HEK293 (cell line): ENCODE results near the gene MYZAP.

Experiments used
- CTCF ChIA-PET: fragments of 350-600 bp; formaldehyde crosslinking; extraction: SDS; loops from one replicate; lab custom pipeline; 2021; ENCODE audit warnings: antibody characterized with exemption; lab: Yijun Ruan, JAX
- POLR2A ChIA-PET: fragments of 300-600 bp; formaldehyde crosslinking; extraction: SDS; loops from one replicate; lab custom pipeline; 2020; ENCODE audit warnings: antibody characterized with exemption, inconsistent platforms; lab: Yijun Ruan, JAX
- H3K27ac ChIP-seq: fragments of 200-500 bp; sonication (Bioruptor generic); 2 replicates; pipeline ENCODE4 v1.5.1; 2014; ENCODE audit warnings: low read depth, low read length, control low read depth, inconsistent platforms; ENCODE audit errors: extremely low read depth
- H3K36me3 ChIP-seq, 2 experiments: fragments of 200-500 bp in 1 of 2; sonication (Bioruptor generic) in 1 of 2; 1 replicate in 1 of 2; 2 replicates in 1 of 2; pipeline ENCODE4 v1.5.1; 2014 to 2017; ENCODE audit warnings: inconsistent platforms in 2 of 2, low read length in 2 of 2; ENCODE audit not compliant: control insufficient read depth in 2 of 2, insufficient read depth in 1 of 2
- H3K4me1 ChIP-seq: fragments of 200-500 bp; sonication (Bioruptor generic); 2 replicates; pipeline ENCODE4 v1.5.1; 2014; ENCODE audit warnings: mild to moderate bottlenecking, low read length, inconsistent platforms; ENCODE audit not compliant: control insufficient read depth, insufficient read depth
- H3K4me3 ChIP-seq: 2 replicates; pipeline ENCODE4 v1.5.1; 2011; ENCODE audit warnings: low read depth, mild to moderate bottlenecking, control low read depth, low read length, moderate library complexity
- H3K9me3 ChIP-seq: fragments of 200-500 bp; sonication (Bioruptor generic); 2 replicates; pipeline ENCODE4 v1.5.1; 2014; ENCODE audit warnings: low read depth, low read length, inconsistent platforms; ENCODE audit not compliant: control insufficient read depth, insufficient read depth
- BCL11A ChIP-seq: fragments of 450-650 bp; formaldehyde crosslinking; IDR thresholded peaks from 2 replicates; pipeline ENCODE4 v1.5.1; 2016; ENCODE audit warnings: low read depth, missing biosample characterization, missing genetic modification characterization
- BCL6B ChIP-seq: fragments of 450-650 bp; formaldehyde crosslinking; IDR thresholded peaks from 2 replicates; pipeline ENCODE4 v1.5.1; 2017; ENCODE audit warnings: missing biosample characterization, missing genetic modification characterization
- IKZF3 ChIP-seq: fragments of 450-650 bp; IDR thresholded peaks from 2 replicates; pipeline ENCODE4 v1.5.0; 2018; ENCODE audit warnings: missing biosample characterization, mild to moderate bottlenecking, missing genetic modification characterization, moderate library complexity
- PATZ1 ChIP-seq: fragments of 450-650 bp; formaldehyde crosslinking; IDR thresholded peaks from 2 replicates; pipeline ENCODE4 v1.5.1; 2016; ENCODE audit warnings: missing biosample characterization, missing genetic modification characterization
- PRDM1 ChIP-seq: fragments of 450-650 bp; formaldehyde crosslinking; IDR thresholded peaks from 2 replicates; pipeline ENCODE4; 2016; ENCODE audit warnings: missing biosample characterization, missing genetic modification characterization
- YY1 ChIP-seq: fragments of 450-650 bp; formaldehyde crosslinking; IDR thresholded peaks from 2 replicates; pipeline ENCODE4 v1.5.1; 2018; ENCODE audit warnings: missing biosample characterization, missing genetic modification characterization
- ZBTB26 ChIP-seq: fragments of 450-650 bp; formaldehyde crosslinking; optimal IDR thresholded peaks from 2 replicates; pipeline ENCODE3; 2016; ENCODE audit warnings: missing biosample characterization, mild to moderate bottlenecking, missing genetic modification characterization
- ZBTB48 ChIP-seq: fragments of 450-650 bp; formaldehyde crosslinking; IDR thresholded peaks from 2 replicates; pipeline ENCODE4 v1.5.1; 2016; ENCODE audit warnings: missing biosample characterization, missing genetic modification characterization
- ZBTB49 ChIP-seq: fragments of 450-650 bp; formaldehyde crosslinking; IDR thresholded peaks from 2 replicates; pipeline ENCODE4 v1.5.1; 2016; ENCODE audit warnings: missing biosample characterization, missing genetic modification characterization, low read depth
- ZBTB8A ChIP-seq: fragments of 450-650 bp; formaldehyde crosslinking; IDR thresholded peaks from 2 replicates; pipeline ENCODE4 v1.5.1; 2016; ENCODE audit warnings: missing biosample characterization, missing genetic modification characterization
- ZFP3 ChIP-seq: fragments of 450-650 bp; formaldehyde crosslinking; IDR thresholded peaks from 2 replicates; pipeline ENCODE4 v1.5.1; 2016; ENCODE audit warnings: low read depth, missing biosample characterization, missing genetic modification characterization
- ZNF184 ChIP-seq: fragments of 450-650 bp; IDR thresholded peaks from 2 replicates; pipeline ENCODE4 v1.5.1; 2018; ENCODE audit warnings: missing biosample characterization, mild to moderate bottlenecking, missing genetic modification characterization
- ZNF19 ChIP-seq: fragments of 450-650 bp; formaldehyde crosslinking; IDR thresholded peaks from 2 replicates; pipeline ENCODE4; 2016; ENCODE audit warnings: missing biosample characterization, missing genetic modification characterization, low read depth
- ZNF292 ChIP-seq: fragments of 450-650 bp; formaldehyde crosslinking; IDR thresholded peaks from 2 replicates; pipeline ENCODE4 v1.5.1; 2016; ENCODE audit warnings: low read depth, missing biosample characterization, missing genetic modification characterization, borderline replicate concordance
- ZNF335 ChIP-seq: fragments of 450-650 bp; formaldehyde crosslinking; conservative IDR thresholded peaks from 2 replicates; pipeline ENCODE4 v1.5.1; 2016; ENCODE audit warnings: missing biosample characterization, missing genetic modification characterization
- ZNF37A ChIP-seq: fragments of 450-650 bp; IDR thresholded peaks from 2 replicates; pipeline ENCODE4 v1.5.1; 2018; ENCODE audit warnings: missing biosample characterization, missing genetic modification characterization
- ZNF521 ChIP-seq: fragments of 450-650 bp; formaldehyde crosslinking; IDR thresholded peaks from 2 replicates; pipeline ENCODE4 v1.5.1; 2017; ENCODE audit warnings: missing biosample characterization, mild to moderate bottlenecking, missing genetic modification characterization
- ZNF530 ChIP-seq: fragments of 450-650 bp; formaldehyde crosslinking; IDR thresholded peaks from 2 replicates; pipeline ENCODE4 v1.5.1; 2016; ENCODE audit warnings: low read depth, missing biosample characterization, missing genetic modification characterization
- ZNF560 ChIP-seq: fragments of 450-650 bp; formaldehyde crosslinking; IDR thresholded peaks from 2 replicates; pipeline ENCODE4 v1.5.1; 2017; ENCODE audit warnings: missing biosample characterization, missing genetic modification characterization, borderline replicate concordance
- ZNF585B ChIP-seq: fragments of 450-650 bp; formaldehyde crosslinking; IDR thresholded peaks from 2 replicates; pipeline ENCODE4 v1.5.1; 2016; ENCODE audit warnings: missing biosample characterization, missing genetic modification characterization
- ZNF596 ChIP-seq: fragments of 450-650 bp; IDR thresholded peaks from 2 replicates; pipeline ENCODE4 v1.5.0; 2018; ENCODE audit warnings: missing biosample characterization, mild to moderate bottlenecking, missing genetic modification characterization, moderate library complexity
- ZNF600 ChIP-seq: fragments of 450-650 bp; formaldehyde crosslinking; IDR thresholded peaks from 2 replicates; pipeline ENCODE4 v1.5.1; 2016; ENCODE audit warnings: missing biosample characterization, missing genetic modification characterization
- ZNF660 ChIP-seq: fragments of 450-650 bp; IDR thresholded peaks from 2 replicates; pipeline ENCODE4 v1.5.1; 2018; ENCODE audit warnings: missing biosample characterization, mild to moderate bottlenecking, missing genetic modification characterization
- ZNF670 ChIP-seq: fragments of 450-650 bp; formaldehyde crosslinking; IDR thresholded peaks from 2 replicates; pipeline ENCODE4 v1.5.1; 2016; ENCODE audit warnings: missing biosample characterization, missing genetic modification characterization, low read depth
- ZNF692 ChIP-seq: fragments of 450-650 bp; formaldehyde crosslinking; IDR thresholded peaks from 2 replicates; pipeline ENCODE4 v1.5.1; 2016; ENCODE audit warnings: missing biosample characterization, missing genetic modification characterization
- ZNF768 ChIP-seq: fragments of 450-650 bp; formaldehyde crosslinking; IDR thresholded peaks from 2 replicates; pipeline ENCODE4 v1.5.1; 2018; ENCODE audit warnings: missing biosample characterization, mild to moderate bottlenecking, missing genetic modification characterization
- ZSCAN5A ChIP-seq: fragments of 450-650 bp; formaldehyde crosslinking; IDR thresholded peaks from 2 replicates; pipeline ENCODE4 v1.5.1; 2016; ENCODE audit warnings: missing biosample characterization, missing genetic modification characterization
- ZXDB ChIP-seq: fragments of 450-650 bp; formaldehyde crosslinking; IDR thresholded peaks from 2 replicates; pipeline ENCODE4 v1.5.1; 2016; ENCODE audit warnings: missing biosample characterization, missing genetic modification characterization

Gene MYZAP

GRCh38 chr15:57591822-57592367 is at the start of gene MYZAP (continued):
- no peak for TF ChIP-seq ZBTB49 (tag by site-specific recombination)
- TF ChIP-seq ZNF335, result peak; percentile 60
- no peak for TF ChIP-seq YY1 (tag by site-specific recombination)
- TF ChIP-seq ZNF37A, result no peak
- 0 out of 2 replicates have a peak, but pooled peaks have one; percentile 13 for TF ChIP-seq IKZF3 (tag by site-specific recombination)
- 0 out of 2 replicates have a peak, but pooled peaks have one; percentile 41 for TF ChIP-seq ZBTB8A (tag by site-specific recombination)
- no peak for TF ChIP-seq ZNF560
- TF ChIP-seq PATZ1 (tag by site-specific recombination), result no peak
- TF ChIP-seq ZNF596, result 0 out of 2 replicates have a peak, but pooled peaks have one; percentile 31

GRCh38 chr15:57542505-57542817 is 49.2 kb upstream of the MYZAP start:
- no peak overlapping the region for H3K27ac ChIP-seq
- TF ChIP-seq ZXDB (tag by site-specific recombination) (no peak), ZFP3 (tag by site-specific recombination) (no peak), ZBTB26 (tag by site-specific recombination) (no peak), ZNF335 (no peak), ZNF692 (tag by site-specific recombination) (no peak), ZNF600 (tag by site-specific recombination) (no peak), ZNF292 (tag by site-specific recombination) (no peak), ZSCAN5A (tag by site-specific recombination) (no peak), ZNF184 (tag by site-specific recombination) (no peak), ZNF530 (tag by site-specific recombination) (no peak), ZNF585B (tag by site-specific recombination) (no peak), PRDM1 (tag by site-specific recombination) (no peak), ZNF521 (tag by site-specific recombination) (no peak), ZBTB48 (tag by site-specific recombination) (no peak), ZNF660 (tag by site-specific recombination) (no peak), ZNF768 (tag by site-specific recombination) (no peak), ZNF670 (tag by site-specific recombination) (no peak), ZNF19 (tag by site-specific recombination) (no peak), BCL6B (tag by site-specific recombination) (no peak), BCL11A (tag by site-specific recombination) (no peak)
- TF ChIP-seq, all 188 proteins: peak for 0
- Histone ChIP-seq H3K9me3 (no peaks in the 10 kb centered on the region), H3K4me1 (peaks cover under 1% of the 10 kb centered on the region; the same call in 1 of the 2 replicates), H3K36me3 (no peaks in the 10 kb centered on the region), H3K4me3 (no peak overlapping the region)
- ChIA-PET CTCF (interaction anchor here (0.6 to 2.5 kb wide), 17 partner anchors 8 to 808 kb away, joined by 3 to 25 read pairs (median 4); no protein-coding TSS in a partner anchor), POLR2A (no interaction called here)
